Tibial artery (tissue), 4 donors: ENCODE measurements around the gene FICD.

Experiments
- DNase-seq, 2 donors: peaks; one replicate each; pipeline ENCODE4 v3.0.0-alpha.2; 2019
- H3K27ac ChIP-seq, 2 donors: fragments of 200-600 bp; sonication (generic) in 1 of 2; 1 replicate in 1 of 2; 2 replicates in 1 of 2; pipeline ENCODE4 v1.5.1; 2018 to 2019; ENCODE audit warnings: mild to moderate bottlenecking in 1 of 2
- H3K27me3 ChIP-seq, 2 donors: fragments of 200-600 bp; sonication (generic) in 1 of 2; one replicate each; pipeline versions ENCODE4 v1.5.1 to v1.6.0; 2016 to 2019
- H3K36me3 ChIP-seq, 3 donors: fragments of 200-600 bp; sonication (generic) in 2 of 3; one replicate each; pipeline ENCODE4 v1.5.1; 2016 to 2019; ENCODE audit warnings: mild to moderate bottlenecking in 2 of 3
- H3K4me1 ChIP-seq, 4 donors: fragments of 200-600 bp; sonication (generic) in 2 of 4; 1 replicate in 3 of 4; 2 replicates in 1 of 4; pipeline ENCODE4 v1.5.1; 2016 to 2019
- H3K4me3 ChIP-seq, 2 donors: fragments of 200-600 bp; sonication (generic) in 1 of 2; 1 replicate in 1 of 2; 2 replicates in 1 of 2; pipeline ENCODE4 v1.5.1; 2018 to 2019; ENCODE audit warnings: mild to moderate bottlenecking in 2 of 2
- H3K9me3 ChIP-seq, 3 donors: fragments of 200-600 bp; sonication (generic) in 1 of 3; one replicate each; pipeline ENCODE4 v1.5.1; 2016 to 2019
- intact Hi-C: fragments of 100-400 bp; cut with DNase I; formaldehyde crosslinking; loops from one replicate; pipeline ENCODE4 v1.15.0; 2023; ENCODE audit warnings: low total_unique reads
- TF ChIP-seq, protein P1 (sequence below), 2 experiments: fragments of 200-600 bp in 1 of 2; fragments of 450-650 bp in 1 of 2; IDR thresholded peaks; one replicate each; pipeline ENCODE4 v1.5.1; 2017 to 2019; ENCODE audit warnings: antibody characterized with exemption in 2 of 2, mild to moderate bottlenecking in 1 of 2, moderate library complexity in 1 of 2

FICD gene

DNA sequence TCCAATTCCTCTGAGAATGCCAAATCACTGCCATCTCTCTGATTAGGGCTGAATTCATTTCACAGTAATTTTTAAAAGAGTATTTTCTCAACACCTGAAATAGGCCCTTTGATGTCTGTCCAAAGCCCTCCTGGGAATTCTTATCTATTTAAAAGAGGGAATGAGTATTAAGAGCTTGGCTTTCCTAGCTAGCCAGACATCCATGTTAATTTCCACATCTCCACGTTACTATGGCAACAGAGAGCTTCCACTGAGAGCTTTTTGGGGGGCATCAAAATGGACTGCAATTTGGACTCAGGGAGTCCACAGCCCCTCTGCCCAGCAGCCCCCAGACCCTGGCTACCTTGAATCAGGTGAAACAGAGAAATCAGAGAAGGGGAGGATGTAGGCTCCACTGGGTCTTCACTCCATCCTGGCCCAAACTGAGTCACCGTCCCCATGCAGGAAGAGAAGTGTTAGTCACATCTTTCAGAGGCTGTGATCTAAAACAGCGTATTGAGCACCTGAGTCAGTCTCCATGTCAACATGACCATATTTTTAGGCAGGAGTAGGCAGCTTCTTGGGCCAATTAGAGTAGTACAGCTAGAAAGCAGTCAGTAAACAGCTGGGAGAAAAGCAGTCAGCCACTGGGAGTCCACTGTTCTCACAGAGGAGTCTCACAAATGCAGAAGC is 7.0 kb upstream of the FICD start:
- DNase-seq: no peak
- Histone ChIP-seq H3K36me3 (no peaks in the 10 kb centered on the region), H3K9me3 (peaks cover 0 to 5% (median under 1%) of the 10 kb centered on the region in 3 donors), H3K4me3 (no peak overlapping the region), H3K27ac (no peak overlapping the region), H3K4me1 (peaks cover 0 to 4% (median 2%) of the 10 kb centered on the region in 4 donors), H3K27me3 (peaks cover 0 to 7% of the 10 kb centered on the region in 2 donors)
- TF ChIP-seq, protein P1, sequence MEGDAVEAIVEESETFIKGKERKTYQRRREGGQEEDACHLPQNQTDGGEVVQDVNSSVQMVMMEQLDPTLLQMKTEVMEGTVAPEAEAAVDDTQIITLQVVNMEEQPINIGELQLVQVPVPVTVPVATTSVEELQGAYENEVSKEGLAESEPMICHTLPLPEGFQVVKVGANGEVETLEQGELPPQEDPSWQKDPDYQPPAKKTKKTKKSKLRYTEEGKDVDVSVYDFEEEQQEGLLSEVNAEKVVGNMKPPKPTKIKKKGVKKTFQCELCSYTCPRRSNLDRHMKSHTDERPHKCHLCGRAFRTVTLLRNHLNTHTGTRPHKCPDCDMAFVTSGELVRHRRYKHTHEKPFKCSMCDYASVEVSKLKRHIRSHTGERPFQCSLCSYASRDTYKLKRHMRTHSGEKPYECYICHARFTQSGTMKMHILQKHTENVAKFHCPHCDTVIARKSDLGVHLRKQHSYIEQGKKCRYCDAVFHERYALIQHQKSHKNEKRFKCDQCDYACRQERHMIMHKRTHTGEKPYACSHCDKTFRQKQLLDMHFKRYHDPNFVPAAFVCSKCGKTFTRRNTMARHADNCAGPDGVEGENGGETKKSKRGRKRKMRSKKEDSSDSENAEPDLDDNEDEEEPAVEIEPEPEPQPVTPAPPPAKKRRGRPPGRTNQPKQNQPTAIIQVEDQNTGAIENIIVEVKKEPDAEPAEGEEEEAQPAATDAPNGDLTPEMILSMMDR (IDR thresholded peaks at IDR 0.05): no peak
- intact Hi-C loops: loop anchor here (10.0 kb wide), 1 partner anchor 733 kb away; the partner anchor contains the start of gene ASCL4

DNA sequence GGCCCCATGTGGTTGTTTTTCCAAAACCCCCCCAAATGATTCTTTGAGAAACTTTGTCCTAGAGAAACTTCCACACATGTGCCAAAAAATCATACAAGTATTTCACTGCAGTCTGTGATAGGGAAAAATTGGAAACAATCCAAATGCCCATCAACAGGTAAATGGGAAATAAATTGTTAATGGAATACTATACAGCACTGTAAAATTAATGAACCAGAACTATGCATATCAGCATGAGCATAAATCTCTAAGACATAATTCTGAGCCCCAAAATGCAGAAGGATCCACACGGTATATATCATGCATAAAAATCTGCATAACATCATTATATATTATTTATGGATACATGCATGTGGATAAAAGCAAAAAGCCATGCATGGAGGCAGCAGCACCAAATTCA is 5.3 kb upstream of the FICD start:
- no peaks in the 10 kb centered on the region for H3K9me3 ChIP-seq
- intact Hi-C loops: loop anchor here (10.0 kb wide), 2 partner anchors 735 to 825 kb away; partner anchors contain the start of genes ASCL4 and PWP1
- H3K27me3 ChIP-seq: peaks cover 0 to 7% of the 10 kb centered on the region in 2 donors
- DNase-seq: no peak
- H3K27ac ChIP-seq: no peak overlapping the region
- H3K36me3 ChIP-seq: no peaks in the 10 kb centered on the region
- peaks cover 0 to 8% (median 4%) of the 10 kb centered on the region in 4 donors for H3K4me1 ChIP-seq
- H3K4me3 ChIP-seq: no peak overlapping the region
- TF ChIP-seq, protein P1 (IDR thresholded peaks at IDR 0.05): no peak

DNA sequence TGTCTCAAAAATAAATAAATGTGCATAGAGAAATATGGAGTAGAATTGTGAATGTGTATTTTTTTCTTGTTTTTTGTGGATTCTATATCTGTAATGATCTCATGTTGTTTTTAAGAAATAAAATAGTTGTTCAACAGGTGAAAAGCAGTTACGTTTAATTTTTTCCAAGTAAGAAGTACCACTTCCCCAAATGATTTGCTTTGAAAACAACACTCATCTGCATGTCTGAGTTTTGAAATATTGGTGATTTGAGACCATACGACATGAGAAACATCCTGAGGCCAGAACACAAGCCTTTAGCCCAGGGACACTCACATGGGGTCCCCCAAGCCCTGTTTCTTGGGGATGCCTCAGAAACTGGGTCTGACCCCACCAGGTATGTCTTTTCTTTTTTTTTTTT is 4.2 kb upstream of the FICD start:
- intact Hi-C loops: loop anchor here (10.0 kb wide), 1 partner anchor 826 kb away; the partner anchor contains the start of gene PWP1

DNA sequence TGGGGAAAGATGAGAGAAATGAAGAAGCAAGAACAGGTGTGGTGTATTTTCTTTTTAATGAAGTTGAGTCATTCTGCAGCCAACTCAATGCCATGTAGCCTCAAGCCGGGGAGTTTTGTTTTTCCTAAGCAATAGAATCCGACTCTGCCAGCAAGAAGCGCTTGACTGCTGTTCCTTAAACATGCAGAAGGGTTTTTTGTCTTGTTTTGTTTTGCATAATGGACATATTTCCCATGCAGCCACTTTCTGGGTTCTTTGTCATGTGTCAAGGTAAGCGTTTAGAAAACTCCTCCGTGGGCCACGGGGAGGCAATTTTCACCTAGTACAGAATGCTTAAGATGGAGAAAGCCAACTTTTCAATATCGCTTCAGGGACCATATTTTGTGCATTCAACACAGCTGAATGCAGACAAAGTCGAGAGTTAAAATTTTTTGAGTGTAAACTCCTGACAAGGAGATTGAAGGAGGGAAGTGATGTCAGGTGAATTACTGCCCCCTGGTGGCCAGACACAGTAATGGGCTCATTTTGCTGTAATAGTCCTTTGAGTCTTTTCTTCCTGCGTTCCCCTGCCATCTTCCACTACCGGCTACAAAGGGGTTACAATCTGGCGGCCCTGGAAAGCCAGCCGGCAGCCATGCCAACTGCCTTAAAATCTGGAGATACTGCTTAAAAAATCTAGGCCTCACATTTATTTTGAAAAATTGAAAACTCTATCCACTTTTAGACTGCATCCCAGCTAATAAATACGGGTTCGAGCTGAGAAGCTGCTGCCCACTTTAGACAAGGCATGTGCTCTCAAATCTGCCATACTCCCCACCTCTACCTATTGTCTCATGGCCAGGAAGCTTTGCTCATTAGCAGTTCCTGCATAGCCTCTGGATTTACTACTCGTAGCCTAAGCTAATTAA is 3.2 kb upstream of the FICD start:
- TF ChIP-seq, protein P1 (IDR thresholded peaks at IDR 0.05): peak; percentile 83 to 90
- intact Hi-C loops: loop anchor here (10.0 kb wide), 1 partner anchor 827 kb away; the partner anchor contains the start of gene PWP1
- H3K4me1 ChIP-seq: peaks cover 0 to 23% (median 18%) of the 10 kb centered on the region in 4 donors
- peaks cover 0 to 2% (median 0%) of the 10 kb centered on the region in 3 donors for H3K36me3 ChIP-seq
- peak; percentile 77 to 78 for DNase-seq
- no peak overlapping the region for H3K4me3 ChIP-seq
- no peaks in the 10 kb centered on the region for H3K9me3 ChIP-seq
- H3K27ac ChIP-seq: no peak overlapping the region
- H3K27me3 ChIP-seq: peaks cover 0 to 2% of the 10 kb centered on the region in 2 donors

More for the DNA sequence above, 4.2 kb upstream of the FICD start:
- no peaks in the 10 kb centered on the region for H3K9me3 ChIP-seq
- TF ChIP-seq, protein P1 (IDR thresholded peaks at IDR 0.05): no peak
- H3K4me1 ChIP-seq: peaks cover 0 to 13% (median 8%) of the 10 kb centered on the region in 4 donors
- no peak for DNase-seq
- no peaks in the 10 kb centered on the region for H3K36me3 ChIP-seq
- no peak overlapping the region for H3K4me3 ChIP-seq
- no peak overlapping the region for H3K27ac ChIP-seq
- H3K27me3 ChIP-seq: peaks cover 0 to 2% of the 10 kb centered on the region in 2 donors

DNA sequence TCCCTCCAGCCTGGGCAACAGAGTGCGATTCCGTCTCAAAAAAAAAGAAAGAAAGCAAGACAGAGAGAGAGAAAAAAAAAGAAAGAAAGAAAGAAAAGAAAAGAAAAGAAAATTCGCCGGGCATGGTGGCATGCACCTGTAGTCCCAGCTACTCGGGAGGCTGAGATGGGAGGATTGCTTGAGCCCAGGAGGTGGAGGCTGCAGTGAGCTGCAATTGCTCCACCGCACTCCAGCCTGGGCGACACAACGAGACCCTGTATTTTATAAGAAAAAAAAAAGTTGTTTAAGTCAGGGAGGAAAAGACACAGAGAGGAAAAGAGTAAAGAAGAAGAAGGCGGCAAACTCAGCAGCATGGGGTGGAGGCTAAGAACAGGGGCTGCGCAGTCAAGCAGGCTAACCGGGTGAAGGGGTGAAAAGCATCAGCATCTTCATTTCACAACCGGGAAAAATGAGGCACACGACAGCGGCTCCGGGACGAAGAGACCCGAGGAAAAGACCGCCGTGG is 557 bp upstream of the FICD start:
- H3K9me3 ChIP-seq: no peaks in the 10 kb centered on the region
- TF ChIP-seq, protein P1 (IDR thresholded peaks at IDR 0.05): no peak
- H3K36me3 ChIP-seq: peaks cover 16 to 27% (median 18%) of the 10 kb centered on the region in 3 donors
- DNase-seq: no peak
- H3K4me1 ChIP-seq: peaks cover 0 to 26% (median 18%) of the 10 kb centered on the region in 4 donors
- H3K27ac ChIP-seq: peak overlapping the region in 1 of 2 donors; percentile 36
- peak overlapping the region; percentile 72 to 91 for H3K4me3 ChIP-seq
- intact Hi-C loops: loop anchor here (10.0 kb wide), 1 partner anchor 830 kb away; the partner anchor contains the start of gene PWP1
- peaks cover 0 to 2% of the 10 kb centered on the region in 2 donors for H3K27me3 ChIP-seq
